ENCODE measurements around the gene INTU.
"Not testable (repeated sequence)": the region's sequence is repeated elsewhere in the genome, so short reads cannot be mapped to it uniquely, and the experiment has no call there.

INTU gene

DNA sequence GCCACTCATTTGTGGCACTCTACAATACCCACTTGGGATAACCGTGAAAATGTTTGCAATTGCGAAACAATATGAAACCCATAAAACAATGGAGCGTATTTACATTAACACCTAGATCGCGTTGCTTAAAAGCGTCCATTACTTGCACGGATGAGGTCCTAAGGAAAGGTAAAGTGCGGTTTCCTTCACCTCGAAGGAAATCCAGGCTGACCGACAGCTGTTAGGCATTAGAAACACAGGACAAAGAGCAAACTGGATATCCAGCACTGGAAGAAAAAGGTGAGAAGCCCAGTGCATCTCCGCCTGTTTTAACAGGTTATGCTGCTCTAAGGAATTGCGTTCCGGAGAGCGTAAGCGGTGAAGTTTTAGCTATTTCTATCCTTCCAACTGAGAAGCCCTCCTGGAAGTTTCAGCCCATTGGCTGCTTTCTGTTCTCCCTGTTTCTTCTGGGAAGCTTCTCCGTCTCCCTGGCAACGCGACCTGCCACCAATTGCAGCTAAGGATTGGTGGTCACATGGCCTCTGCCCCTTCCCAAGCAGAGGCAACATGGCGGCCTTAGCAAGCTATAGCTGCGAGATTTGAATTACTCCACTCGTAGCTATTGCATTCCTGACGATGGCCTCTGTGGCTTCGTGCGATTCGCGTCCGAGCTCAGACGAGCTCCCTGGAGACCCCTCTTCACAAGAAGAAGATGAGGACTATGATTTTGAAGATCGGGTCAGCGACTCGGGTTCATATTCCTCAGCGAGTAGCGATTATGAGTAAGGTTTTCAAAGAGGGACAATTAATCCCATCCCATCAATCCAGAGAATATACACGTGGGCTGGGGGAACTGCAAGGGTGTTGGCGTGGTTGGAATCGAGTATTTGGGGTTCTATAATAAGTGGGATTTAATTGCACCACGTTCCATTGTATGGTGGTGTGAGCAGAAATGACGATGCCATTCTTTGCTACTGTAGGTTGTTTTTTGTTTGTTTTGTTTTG, at the start of gene INTU:
TSS of gene INTU (plus strand) at position 538 of the 984 bp plus-strand sequence. CDS start at position 616, 78 bp downstream.
- no peak for FAIRE-seq

DNA sequence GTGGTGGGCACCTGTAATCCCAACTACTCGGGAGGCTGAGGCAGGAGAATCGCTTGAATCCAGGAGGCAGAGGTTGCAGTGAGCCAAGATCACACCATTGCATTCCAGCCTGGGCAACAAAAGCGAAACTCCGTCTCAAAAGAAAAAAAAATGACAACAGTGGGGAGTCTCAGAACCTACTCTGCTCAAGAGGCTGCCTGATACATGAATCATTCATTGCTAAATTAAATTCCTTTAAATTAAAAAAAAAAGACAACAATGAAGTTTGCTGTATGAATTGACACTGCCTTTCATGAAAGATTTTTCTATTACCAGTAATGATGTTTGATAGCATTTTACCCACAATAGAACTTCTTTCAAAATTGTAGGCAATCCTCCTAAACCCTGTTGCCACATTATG, 46.3 kb upstream of the INTU start:
- FAIRE-seq = not testable (repeated sequence)

DNA sequence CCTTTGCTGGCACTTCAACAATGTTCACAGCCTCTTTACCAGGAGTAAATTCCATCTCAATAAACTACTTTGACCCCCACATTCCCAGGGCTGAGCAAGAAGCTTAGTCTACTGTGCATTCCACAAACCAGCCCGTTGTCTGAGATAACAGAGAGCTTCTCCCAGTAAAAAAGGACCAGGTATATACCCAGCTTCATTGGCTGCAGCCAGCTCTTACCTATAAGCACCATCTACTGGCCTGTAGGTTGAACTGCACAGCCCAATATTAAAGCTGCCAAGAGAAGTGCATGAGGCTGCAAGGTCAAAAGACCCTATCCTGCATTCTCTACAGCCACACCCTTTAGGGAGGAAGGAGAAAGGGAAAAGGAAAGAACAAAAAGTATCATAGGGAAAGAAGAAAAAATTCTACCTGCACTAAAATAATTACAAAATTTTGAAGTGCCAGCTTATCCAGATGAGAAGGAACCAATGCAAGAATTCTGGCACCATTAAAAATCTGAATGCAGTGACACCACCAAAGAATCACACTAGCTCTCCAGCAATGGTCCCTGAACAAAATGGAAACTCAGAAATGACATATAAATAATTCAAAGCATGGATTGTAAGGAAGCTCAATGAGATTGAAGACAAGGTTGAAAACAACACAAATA, 45.7 kb upstream of the INTU start:
- no peak for FAIRE-seq

DNA sequence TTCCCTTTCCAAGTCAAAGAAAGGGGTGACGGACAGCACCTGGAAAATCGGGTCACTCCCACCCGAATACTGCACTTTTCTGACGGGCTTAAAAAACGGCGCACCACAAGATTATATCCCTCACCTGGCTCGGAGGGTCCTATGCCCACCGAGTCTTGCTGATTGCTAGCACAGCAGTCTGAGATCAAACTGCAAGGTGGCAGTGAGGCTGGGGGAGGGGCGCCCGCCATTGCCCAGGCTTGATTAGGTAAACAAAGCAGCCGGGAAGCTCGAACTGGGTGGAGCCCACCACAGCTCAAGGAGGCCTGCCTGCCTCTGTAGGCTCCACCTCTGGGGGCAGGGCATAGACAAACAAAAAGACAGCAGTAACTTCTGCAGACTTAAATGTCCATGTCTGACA, 43.6 kb upstream of the INTU start:
- FAIRE-seq = not testable (repeated sequence)

DNA sequence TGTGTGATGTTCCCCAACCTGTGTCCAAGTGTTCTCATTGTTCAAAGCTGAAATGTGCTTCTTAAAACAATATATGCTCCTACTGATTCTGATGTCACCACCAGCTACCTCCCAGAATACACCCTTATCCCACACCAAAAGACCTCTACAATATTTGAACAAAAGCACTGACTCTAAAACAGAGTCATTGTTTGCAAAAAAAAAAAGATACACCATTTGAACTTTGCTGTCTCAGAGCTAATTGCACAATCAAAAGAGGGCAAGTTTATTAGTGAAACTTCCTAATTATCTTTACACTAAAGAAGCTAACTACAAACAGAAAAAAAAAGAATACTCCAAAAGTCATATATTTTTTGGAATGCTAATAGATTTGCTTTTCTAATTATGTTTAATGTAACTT, 34.1 kb upstream of the INTU start:
- FAIRE-seq = no peak

DNA sequence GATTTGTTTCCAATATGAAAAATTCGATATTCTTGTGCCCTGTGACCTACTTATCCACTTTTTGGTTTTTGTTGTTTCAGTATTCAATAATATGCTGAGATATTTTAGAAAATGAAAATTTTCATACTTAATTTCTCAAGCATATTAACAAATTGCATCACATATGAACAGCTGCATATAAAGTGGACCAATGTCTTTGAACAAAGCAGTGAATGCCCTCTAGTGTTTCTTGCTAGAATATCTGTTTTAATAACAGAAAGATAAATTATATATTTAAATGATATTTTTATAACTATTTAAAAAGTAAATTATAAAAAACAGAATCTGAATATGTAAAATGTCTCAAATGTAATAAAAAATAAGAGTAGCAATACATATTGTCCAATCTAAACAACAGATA, 31.7 kb upstream of the INTU start:
- no peak for FAIRE-seq

DNA sequence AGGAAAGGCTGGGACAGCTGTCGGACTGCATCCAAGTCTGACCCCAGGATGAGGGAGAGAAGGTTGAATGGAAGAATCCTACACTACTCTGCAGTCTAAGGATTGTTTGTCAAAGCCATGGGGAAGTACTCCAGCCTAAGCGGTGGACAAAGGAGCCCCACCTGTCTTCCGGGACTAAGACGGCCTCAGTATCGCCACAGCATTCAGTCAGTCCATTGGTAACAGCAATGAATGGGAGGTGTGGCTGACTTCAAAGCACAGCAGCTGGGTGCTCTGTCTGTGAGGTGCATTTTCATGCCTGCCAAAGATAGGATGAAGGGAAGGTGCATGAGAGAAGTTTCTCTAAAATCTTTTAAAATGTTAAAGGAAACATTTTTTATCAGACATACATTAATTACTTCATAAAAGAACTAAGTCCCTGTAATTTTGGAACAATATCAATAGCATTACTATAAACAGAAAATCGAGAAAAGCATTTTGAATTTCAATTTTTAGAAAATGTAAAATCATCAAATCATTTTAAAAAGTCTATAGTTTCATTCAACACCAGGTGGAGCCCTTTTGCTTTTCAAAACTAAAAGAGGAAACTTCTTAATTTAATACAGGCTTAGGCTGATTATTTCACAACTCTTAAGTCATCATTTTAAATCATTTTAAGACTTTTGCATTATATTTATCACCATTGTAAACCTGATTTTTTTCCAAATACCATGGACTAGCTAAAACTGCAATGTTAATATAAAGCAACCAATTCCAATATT, 27.6 kb upstream of the INTU start:
- FAIRE-seq = peak; percentile 91

DNA sequence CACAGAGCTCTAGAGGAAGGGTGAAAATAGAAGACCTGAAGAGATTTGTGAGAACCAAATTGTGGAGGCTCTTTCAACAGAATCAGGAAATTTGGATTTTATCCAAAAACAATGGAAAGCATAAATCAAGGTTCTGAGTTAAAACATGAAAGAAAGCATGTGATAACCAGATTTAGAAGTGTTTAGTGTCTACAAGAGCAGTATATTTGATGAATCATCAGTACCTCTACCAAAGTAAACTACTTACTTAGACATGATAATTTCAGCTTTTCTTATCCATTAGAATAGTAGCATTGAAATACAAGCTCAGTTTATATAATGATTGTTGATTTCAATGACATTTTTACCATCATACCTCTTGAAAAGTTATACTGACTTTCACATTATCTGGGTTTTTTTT, 25.9 kb upstream of the INTU start:
- no peak for FAIRE-seq

DNA sequence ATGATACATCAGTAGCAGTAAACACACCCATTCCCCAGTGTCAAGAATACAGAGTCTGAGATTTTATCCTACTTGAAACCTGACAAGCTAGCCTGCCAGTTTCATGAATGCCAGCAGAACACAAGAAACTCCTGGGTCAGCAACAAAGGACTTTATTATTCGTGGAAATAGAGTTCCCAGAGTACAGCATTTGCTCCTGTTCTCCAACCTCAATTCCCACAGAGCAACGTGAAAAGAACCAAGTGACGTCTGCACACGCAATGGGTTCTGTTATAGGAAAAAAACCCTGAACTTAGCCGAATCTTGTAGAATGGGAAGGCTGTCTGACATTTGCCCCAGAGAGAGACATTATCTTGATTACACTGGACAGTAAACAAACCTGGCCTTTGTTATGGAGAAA, 23.3 kb upstream of the INTU start:
- no peak for FAIRE-seq

DNA sequence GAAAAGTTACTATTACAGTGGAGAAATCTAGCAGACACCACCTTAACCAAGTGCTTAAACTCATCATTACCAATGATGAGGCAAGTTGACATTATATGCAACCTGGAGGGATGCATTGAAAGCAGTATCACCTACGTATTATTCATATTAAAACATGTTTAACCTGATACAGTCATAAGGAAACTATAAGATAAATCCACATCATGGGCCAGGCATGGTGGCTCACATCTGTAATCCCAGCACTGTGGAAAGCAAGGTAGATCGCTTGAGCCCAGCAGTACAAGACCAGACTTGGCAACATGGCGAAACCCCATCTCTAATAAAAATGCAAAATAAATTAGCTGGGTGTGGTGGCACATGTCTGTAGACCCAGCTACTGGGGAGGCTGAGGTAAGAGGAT, 22.3 kb upstream of the INTU start:
- no peak for FAIRE-seq

DNA sequence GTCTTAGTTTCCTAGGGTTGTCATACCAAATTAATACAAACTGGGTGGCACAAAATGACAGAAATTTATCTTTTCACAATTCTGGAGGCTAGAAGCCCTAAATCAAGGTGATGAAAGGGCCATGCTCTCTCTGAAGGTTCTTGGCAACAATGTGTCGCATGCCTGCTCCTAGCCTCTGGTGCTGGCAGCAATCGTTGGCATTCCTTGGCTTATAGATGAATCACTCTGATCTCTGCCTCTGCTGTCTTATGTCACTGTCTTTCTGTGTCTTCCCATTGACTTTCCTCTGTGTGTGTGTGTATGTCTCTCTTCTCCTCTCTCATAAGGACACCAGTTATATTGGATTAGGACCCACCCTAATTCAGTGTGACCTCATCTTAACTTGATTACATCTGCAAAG, 15.9 kb upstream of the INTU start:
- no peak for FAIRE-seq

DNA sequence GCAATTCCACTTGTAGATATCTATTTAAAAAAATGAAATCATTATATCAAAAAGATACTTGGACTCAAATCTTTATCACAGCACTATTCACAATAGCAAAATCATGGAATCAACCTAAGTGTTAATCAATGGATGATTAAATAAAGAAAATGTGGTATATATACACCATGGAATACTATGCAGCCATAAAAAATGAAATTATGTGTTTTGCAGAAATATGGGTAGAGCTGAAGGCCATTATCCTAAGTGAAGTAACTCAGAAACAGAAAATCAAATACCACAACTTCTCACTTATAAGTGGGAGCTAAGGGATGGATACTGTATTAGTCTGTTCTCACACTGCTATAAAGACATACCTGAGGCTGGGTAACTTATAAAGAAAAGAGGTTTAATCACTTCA, 14.3 kb upstream of the INTU start:
- FAIRE-seq = no peak

DNA sequence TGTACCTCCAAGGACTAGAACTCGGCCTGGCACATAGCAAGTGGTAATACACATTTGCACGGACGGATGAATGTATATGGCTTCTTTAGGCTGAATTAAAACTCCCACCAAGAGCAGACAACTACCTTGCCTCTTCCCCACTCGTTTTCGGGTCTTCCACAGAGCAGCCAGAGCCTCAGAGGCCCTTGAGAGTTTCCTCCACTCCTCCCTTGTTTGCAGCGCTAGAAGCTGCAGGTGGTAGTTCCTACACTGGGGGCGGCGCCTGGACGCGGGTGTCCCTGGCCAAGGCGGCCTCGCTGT, 10.2 kb upstream of the INTU start:
- no peak for FAIRE-seq

DNA sequence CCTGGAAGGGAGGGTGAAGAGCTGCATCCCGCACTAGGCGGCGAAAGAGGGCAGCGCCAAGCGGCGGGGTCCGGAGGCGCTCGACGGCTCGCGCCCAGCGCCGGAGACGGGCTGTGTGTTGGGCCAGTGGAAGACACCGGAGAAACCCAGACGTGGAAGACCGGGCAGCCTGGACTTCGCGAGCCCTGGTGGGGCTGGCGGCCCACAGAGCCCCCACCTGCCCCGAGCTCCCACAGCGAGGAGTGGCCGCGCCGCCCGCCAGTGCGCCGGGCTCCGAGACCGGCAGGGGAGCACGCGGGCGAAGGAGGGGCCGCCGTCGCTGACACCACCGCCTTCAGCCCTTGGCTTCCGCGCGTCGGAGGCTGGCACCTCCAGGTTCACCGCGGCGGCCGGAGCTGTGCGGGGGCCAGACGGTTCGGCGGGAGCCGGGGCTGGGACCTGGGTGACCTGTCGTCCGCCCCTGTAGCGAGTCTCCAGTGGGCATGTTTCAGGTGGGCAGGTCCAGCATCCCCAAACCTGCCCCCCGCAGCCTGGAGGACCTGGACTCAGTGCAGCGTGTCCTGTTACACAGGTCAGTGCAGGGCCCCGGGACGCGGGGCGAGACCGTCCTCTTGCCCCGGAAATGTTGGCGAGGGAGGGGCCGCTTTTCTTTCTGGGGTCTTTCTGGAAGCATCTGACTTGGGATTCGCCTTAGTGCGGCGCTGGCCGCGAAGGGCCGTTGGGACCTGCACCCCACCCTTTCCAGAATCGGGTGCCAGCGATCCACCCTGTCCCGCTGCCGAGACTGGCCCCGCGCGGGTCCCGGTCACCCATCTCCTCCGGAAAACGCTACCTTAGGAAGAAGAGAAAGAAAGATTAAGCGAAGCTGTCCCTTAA, 9.6 kb upstream of the INTU start:
- no peak for FAIRE-seq

DNA sequence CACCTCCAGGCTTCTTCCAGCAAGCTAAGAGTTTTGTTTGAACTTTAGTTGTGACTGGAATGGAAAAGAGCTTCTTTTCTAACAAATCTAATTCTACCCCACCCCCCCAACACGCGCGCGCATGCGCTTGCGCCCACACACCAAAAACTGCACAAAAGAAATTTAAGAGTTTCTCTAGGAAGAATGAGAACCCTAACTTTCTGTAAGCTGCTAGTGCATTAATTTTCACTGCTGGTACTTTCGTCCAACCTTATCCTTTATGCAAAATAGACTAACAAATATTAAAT, 9.0 kb upstream of the INTU start:
- no peak for FAIRE-seq

DNA sequence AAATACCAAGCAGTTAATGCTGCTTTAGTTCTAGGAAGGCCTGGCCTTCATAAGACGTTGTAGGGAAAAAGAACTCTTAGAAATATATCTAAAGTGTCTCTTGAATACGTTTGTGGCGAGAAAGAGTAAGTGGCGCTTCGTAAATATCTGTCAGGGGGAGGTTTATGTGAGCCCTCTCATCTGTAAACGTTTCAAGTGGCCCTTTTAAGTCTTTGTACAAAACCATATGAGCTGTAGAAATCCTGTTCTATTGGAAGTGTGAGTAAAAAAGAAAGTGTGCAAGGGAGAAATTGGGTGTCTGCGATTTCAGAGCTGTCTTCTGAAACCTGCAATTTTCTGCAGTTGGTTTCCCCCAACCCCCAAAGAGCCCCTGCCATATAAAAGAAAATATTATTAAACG, 8.6 kb upstream of the INTU start:
- FAIRE-seq = no peak

DNA sequence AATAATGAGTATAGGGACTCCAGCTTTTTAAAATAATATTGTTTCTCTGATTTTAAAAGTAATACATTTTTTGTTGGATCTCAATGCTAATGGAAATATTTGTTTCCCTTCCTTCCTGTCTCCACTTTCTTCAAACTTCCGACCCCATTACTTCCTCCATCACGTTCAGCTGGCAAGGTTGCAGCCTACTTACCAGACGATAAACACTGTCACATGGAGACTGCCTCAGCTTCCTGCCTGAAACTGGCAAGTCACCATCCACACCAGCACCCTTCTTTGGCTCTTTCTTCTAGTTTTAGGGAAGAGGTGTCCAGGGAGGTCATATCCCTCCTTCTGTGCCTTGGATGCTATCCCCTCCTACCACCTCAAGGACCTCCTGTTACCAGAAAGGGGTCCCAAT, 3.4 kb upstream of the INTU start:
- FAIRE-seq = no peak

DNA sequence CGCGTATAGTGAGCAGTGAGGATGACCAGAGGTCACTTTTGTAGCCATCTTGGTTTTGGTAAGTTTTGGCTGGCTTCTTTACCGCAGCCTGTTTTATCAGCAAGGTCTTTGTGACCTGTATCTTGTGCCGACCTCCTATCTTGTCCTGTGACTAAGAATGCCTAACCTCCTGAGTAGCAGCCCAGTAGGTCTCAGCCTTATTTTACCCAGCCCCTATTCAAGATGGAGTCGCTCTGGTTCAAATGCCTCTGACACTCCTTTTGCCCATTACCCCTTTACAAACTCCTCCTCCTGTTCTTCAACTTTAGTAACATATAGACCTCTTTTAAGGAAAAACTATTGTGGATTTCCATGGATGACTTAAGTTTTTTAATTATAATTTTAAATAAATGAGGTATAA, 2.6 kb upstream of the INTU start:
- no peak for FAIRE-seq

DNA sequence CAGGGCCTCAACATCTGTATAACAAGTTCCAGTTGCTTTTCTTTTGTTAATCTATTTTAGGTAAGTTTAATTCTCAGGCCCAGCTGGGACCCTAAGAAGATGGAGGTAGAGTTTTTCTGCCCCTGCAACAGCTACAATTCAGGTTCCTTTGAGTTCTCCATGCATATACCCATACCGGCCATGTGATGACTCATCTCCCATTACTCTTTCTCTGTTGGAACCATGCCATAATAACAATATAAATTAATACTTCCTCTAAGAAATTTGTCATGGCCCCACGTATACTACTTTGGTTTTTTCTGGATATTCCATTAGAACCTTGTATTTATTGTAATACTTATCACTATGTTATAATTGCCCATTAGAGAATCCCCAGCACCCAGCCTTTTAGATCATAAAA, 1.3 kb upstream of the INTU start:
- no peak for FAIRE-seq

DNA sequence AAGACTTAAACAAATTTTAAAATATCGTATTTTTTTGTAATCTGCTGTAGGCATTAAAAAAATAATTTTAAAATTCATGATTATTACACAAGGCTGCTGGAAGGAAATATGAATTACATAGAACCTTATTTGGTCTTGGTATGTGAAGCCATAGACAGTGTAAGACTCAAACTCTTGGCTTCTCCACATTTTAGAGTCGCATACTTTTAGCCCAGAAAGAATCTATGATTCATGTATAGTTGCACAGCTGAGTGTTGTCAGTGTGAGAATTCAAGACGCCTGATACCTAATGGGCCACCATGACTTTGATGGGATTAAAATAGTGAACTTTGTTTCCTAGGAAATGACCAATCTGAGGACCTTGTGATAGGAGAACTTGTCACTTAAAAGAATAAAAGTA, 1.4 kb downstream of the INTU start:
- no peak for FAIRE-seq

DNA sequence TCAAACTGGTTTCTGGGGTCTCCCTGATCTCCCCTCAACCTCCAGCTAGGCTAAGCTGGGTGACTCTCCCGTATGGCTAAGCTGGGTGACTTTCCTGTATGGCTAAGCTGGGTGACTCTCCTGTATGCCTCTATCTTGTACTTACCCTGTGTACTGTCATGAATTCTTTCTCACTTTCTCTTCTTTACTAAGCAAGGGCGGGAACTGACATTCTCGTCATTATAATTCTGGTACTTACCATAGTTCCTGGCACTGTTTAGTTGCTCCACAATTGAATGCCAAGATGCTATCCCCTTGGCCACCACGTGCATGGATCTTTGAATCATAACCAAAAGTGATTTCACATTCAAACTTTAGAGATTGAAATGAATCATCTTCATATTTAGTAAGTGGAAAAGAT, 8.8 kb downstream of the INTU start:
- FAIRE-seq = no peak

DNA sequence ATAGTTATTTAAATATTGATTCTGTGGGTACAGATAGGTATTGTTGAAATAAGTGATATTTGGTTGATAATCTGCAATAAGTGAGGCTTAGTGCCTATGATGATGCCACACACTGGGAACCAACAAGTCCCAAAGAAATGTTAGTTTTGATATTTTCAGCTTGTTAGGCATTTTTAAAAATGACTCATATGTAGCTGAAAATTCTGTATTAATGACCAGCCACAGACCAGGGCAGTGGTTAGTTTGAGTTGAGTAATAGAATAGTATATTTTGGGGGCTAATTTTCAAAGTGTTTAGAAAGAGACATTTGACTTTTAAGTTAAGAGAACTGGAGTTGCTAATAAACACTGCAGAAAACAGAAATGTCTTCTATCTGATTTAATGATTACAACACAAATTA, 9.4 kb downstream of the INTU start:
- no peak for FAIRE-seq

DNA sequence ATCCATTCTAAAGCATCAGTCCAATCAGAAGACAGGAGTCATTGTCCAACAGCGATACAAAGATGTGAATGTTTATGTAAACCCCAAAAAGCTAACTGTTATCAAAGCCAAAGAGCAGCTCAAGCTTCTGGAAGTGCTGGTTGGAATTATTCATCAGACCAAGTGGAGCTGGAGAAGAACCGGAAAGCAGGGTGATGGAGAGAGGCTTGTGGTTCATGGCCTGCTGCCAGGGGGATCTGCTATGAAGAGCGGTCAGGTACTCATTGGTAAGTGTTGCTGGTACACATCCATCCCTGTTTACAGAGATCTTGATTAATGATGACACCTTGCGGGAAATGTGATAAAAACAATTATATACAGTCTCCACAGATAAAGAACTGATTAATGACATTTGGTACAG, 11.0 kb downstream of the INTU start:
- no peak for FAIRE-seq

Data from colon (tissue), 2 donors.